ENCODE data around the gene ANKRD9.

Gene ANKRD9

GRCh38 chr14:102508774-102509745 is 516 bp downstream of the ANKRD9 start:
- H3K4me3 ChIP-seq (ENCODE audit: low read depth, low read length), result peak overlapping the region; percentile 55
- DNase-seq (ENCODE audit: low read depth), result no peak
- TF ChIP-seq CTCF (IDR thresholded peaks at IDR 0.05; ENCODE audit: low read depth, low read length, missing control alignments), result no peak

- TF ChIP-seq CTCF (IDR thresholded peaks at IDR 0.05; ENCODE audit: low read depth, low read length, missing control alignments), result no peak
- H3K4me3 ChIP-seq (ENCODE audit: low read depth, low read length), result no peak overlapping the region
- no peak for DNase-seq (ENCODE audit: low read depth)
Measured at GRCh38 chr14:102508410-102508773, 1.2 kb downstream of the ANKRD9 start.

- DNase-seq (ENCODE audit: low read depth), result no peak
- TF ChIP-seq CTCF (IDR thresholded peaks at IDR 0.05; ENCODE audit: low read depth, low read length, missing control alignments), result no peak
Measured at GRCh38 chr14:102507857-102508312, 1.7 kb downstream of the ANKRD9 start.

DNA sequence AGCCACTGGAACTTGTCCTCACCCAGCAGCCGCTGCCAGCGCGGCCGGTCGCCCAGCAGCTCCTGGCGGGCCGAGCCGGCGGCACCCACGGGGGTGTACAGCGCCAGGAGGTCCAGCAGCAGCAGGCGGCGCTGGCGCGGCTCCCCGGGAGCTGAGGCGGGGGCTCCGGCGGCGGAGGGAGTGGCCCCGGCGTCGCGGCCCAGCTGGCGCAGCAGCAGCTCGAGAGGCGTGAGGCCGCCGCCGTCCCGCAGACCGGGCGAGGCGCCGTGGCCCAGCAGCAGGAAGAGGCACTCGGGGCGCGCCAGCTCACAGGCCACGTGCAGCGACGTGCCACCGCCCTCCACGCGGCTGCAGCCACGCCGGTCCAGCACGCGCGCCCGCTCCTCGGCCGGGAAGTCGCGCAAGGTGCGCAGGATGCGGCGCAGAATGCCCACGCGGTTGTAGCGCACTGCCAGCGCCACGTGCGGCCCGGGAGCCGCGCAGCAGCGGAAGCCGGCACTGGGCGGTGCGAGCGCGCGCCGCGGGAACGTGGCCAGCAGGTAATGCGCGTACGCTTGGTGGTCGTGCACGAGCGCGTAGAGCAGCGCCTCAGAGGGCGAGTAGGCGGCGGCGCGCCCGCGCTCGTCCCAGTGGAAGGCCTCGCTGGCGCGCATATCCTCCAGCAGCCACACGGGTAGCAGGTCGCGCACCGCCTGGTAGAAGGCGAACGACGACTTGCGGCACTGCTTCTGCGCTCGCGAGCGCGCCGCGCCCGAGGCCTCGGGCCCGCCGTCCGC is 2.3 kb downstream of the ANKRD9 start:
- no peak overlapping the region for H3K4me3 ChIP-seq (ENCODE audit: low read depth, low read length)
- no peak for DNase-seq (ENCODE audit: low read depth)
- TF ChIP-seq CTCF (IDR thresholded peaks at IDR 0.05; ENCODE audit: low read depth, low read length, missing control alignments), result no peak

More at GRCh38 chr14:102507857-102508312, 1.7 kb downstream of the ANKRD9 start:
- H3K4me3 ChIP-seq (ENCODE audit: low read depth, low read length), result no peak overlapping the region

GRCh38 chr14:102506626-102506925 is 3.0 kb downstream of the ANKRD9 start:
- no peak overlapping the region for H3K4me3 ChIP-seq (ENCODE audit: low read depth, low read length)
- DNase-seq (ENCODE audit: low read depth), result no peak
- no peak for TF ChIP-seq CTCF (IDR thresholded peaks at IDR 0.05; ENCODE audit: low read depth, low read length, missing control alignments)

GRCh38 chr14:102505775-102506625 is 3.6 kb downstream of the ANKRD9 start:
- no peak overlapping the region for H3K4me3 ChIP-seq (ENCODE audit: low read depth, low read length)
- TF ChIP-seq CTCF (IDR thresholded peaks at IDR 0.05; ENCODE audit: low read depth, low read length, missing control alignments), result no peak
- no peak for DNase-seq (ENCODE audit: low read depth)

All from GM12864 (cell line).